Measurements from ENCODE around the gene GYPC.
"Not testable (repeated sequence)": the region's sequence is repeated elsewhere in the genome, so short reads cannot be mapped to it uniquely, and the experiment has no call there.

GYPC gene

GRCh38 chr2:126672980-126673605 lies 17.1 kb downstream of the GYPC start:
- no peak for DNase-seq

- no peak for DNase-seq
Measured at GRCh38 chr2:126674075-126674744, 18.3 kb downstream of the GYPC start.

GRCh38 chr2:126675637-126676036 lies 19.7 kb downstream of the GYPC start:
- no peak for DNase-seq

GRCh38 chr2:126676221-126677175 lies 20.5 kb downstream of the GYPC start:
- DNase-seq: no peak

- DNase-seq: no peak
Measured at GRCh38 chr2:126677176-126677538, 21.2 kb downstream of the GYPC start.

- no peak for DNase-seq
Measured at GRCh38 chr2:126678269-126679065, 22.5 kb downstream of the GYPC start.

- no peak for DNase-seq
Measured at GRCh38 chr2:126679094-126679713, 23.2 kb downstream of the GYPC start.

GRCh38 chr2:126681505-126681904 lies 25.5 kb downstream of the GYPC start:
- DNase-seq: no peak

GRCh38 chr2:126685629-126686028 lies 29.7 kb downstream of the GYPC start:
- DNase-seq: no peak

- no peak for DNase-seq
Measured at GRCh38 chr2:126686286-126686685, 30.3 kb downstream of the GYPC start.

GRCh38 chr2:126686841-126687485 lies 31.0 kb downstream of the GYPC start:
- DNase-seq: no peak

GRCh38 chr2:126687503-126687902 lies 31.5 kb downstream of the GYPC start:
- no peak for DNase-seq

- DNase-seq: not testable (repeated sequence)
Measured at GRCh38 chr2:126688594-126688993, 32.6 kb downstream of the GYPC start.

- not testable (repeated sequence) for DNase-seq
Measured at GRCh38 chr2:126692241-126692640, 36.3 kb downstream of the GYPC start.

GRCh38 chr2:126692934-126693592 lies 37.1 kb downstream of the GYPC start:
- DNase-seq: not testable (repeated sequence)

- DNase-seq: no peak
Measured at GRCh38 chr2:126696644-126697520, 40.9 kb downstream of the GYPC start.

GRCh38 chr2:126698376-126698775 lies 42.4 kb downstream of the GYPC start:
- no peak for DNase-seq

GRCh38 chr2:126699018-126699417 lies 43.1 kb downstream of the GYPC start:
- DNase-seq: no peak

GRCh38 chr2:126699716-126700581 lies 44.0 kb downstream of the GYPC start:
- no peak for DNase-seq

Measured in kidney glomerular epithelial cell (primary cell).